ENCODE data around the gene EFNA5.

The EFNA5 gene

DNA sequence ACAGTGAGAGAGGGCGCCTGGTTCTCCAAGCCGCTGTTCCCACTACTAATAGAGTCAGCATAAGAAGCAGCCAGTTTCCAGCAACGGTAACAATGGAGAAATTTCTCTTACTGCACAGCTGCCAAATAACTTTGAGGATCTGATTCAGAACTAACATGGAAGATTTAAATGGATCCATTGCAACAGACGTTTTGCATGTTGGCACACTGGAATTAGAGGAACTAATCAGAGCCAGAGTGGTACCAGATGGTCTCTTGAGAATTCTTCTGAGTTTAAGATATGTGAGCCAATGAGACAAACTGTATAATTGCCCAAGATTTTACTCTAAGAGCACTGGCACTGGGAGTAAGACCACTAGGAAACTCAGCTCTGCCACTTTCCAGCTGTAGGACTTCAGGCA is 186.5 kb downstream of the EFNA5 start:
- no peak for DNase-seq (ENCODE audit: low read depth)

DNA sequence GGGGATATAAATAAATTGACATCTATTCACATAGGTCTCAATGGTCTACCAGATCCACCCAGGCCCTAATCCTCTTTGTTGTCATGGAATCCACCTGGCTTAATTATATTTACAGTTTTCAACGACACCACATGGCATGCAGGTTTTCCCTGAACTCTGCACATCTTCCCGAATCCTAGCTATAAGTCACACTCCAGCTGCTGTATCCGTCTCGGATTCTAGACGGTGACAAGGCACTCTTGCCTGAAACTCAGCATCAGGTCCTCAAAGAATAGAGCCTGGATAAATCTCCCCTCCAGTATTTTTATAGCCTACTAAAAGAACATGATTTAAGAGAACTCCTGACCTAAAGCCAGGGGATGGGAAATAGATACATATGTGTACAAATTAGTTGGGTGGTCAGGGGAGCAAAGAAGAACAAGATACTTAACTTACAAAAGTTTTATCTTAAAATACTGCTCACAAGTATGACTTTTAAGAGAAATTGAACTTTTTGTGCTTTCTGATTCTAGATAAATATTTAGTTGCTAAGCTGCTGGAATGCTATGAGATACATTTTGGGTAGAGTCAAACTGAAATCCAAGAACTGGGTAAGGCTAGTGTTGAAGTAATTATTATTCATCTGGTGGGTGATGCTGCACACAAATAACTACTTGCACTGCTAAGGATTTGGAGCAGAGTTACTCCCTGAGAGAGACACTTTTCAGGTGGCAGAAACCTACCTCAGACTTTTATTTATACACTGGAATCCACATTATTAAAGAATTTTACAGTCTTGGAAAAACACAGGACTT is 187.3 kb downstream of the EFNA5 start:
- DNase-seq (ENCODE audit: low read depth) = no peak

DNA sequence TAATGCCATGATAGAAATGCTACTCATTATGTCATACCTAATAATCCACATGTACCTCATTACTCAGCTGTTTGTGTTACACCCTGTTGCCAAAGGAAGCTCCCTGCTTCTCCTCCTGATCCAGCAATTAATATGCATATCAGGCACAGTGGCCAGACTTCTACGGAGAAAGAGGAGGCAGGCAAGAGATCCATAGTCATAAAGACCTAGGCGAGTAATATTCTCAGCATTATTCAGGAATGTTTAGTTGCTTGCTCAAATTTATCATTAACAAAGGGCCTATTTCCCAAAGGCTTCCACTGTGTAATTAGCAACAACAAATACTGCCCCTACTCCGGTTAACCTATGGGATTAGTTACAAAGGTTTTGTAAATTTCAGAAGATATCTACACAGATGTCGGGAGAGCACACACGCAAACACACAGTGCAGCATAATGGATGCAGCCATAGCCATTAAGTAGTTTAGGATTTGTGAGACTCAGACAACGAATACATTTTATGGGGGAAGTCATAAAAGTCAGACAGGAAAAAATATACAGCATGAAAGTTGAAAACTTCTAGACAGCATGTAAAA is 192.6 kb downstream of the EFNA5 start:
- DNase-seq (ENCODE audit: low read depth) = no peak

DNA sequence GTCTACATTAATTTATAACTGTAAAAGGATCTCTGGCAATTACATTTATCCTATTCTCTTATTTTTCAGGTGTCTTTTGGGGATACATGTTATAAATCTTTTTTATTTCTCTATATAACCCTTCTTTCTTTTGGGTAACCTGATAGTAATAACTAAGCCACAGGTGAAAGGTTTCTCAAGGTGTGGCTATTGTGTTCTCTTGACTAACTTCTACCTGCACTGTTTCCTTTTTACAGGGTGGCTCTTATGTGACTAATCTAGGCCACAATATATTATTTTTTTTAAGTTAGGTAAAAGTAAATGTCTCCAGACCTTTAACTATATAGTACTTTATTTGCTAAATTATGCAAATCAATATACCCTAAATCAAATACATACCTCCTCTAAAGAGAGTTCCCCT is 193.2 kb downstream of the EFNA5 start:
- DNase-seq (ENCODE audit: low read depth) = no peak

DNA sequence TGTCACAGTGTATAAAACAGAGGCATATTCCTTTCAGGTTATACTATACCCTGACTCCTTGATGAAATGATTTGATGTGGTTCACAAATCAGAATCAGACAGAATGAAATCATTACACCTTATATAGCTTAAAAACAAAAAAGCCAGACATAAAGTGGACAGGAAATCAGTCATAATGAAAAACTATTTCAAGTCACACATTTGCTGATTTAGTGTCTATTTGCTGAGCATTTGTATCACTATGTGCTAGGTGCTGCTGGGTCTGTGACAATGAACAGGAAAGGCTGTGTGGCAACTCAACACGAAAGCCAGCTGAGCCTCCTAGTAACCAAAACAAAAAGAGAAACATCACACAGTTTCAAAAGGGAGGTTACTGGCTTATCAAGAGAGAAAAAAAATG is 194.0 kb downstream of the EFNA5 start:
- no peak for DNase-seq (ENCODE audit: low read depth)

DNA sequence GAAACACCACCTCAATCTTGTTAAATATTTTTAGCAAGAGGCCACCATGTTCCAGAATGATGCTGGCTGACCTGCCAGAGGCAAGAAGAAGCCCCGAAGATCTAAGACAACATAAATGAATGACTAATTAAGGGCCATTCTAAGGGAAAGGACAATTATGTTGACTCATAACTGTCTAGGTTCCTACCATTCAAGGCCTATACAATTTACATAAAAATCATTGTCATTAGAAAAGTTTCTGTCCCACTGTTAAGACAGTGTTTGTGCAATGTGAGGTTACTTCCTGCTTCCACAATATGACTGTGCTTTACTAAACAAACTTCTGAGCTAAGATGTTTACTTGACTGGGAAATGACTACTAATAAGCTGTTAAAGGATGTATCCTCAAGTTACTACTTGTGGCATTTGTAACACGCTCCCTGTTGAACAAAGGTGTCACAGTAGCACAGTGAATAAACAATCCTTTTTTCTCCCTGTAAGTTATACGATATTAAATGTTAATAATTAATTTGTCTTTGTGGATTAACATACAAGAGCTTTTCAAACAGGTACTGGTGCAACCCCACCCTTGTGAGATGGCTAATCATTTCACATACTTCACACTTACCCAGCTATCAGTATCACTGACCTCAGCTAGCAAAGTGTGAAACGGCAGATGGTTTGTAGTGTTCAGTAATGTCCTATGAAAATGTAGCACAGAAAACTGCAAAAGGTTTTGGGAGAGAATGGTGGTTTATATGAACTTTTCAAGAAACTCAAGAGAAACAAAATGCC is 195.8 kb downstream of the EFNA5 start:
- no peak for DNase-seq (ENCODE audit: low read depth)

DNA sequence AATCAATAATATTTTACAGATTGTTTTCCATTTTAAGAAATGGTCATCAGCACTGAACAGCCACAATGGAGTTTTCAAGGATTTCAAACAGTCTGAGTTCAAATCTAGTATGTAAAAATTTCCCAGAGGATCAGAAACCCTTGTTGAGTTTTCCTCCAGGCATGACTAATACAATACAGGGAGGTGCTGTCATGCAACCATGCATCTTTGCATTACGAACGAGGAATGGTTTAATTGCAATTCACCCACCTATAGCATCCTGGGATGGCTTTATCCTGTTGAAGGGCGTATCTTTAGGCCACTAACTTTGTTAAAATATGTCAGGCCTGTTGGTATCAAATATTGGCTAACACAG is 196.4 kb downstream of the EFNA5 start:
- no peak for DNase-seq (ENCODE audit: low read depth)

DNA sequence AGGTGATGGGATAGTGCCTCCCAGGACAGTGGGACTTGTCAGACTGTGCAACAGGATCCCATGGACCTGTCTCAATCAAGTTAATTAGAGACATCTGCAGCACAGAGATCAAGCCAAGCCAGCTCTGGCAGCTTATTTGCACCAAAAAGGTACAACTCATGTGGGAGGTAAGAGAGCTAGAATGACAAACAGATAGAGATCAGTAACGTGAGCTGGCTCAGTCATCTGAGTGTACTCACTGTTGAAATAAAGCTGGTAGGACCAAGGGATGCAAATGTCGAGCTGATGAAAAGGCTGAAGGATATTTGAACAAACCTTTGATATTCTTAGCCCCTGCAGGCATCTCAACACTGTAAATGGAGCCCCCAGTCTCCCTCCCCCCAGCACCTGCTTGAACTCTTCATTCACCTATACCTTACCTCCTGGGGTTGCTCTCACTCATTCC is 198.1 kb downstream of the EFNA5 start:
- DNase-seq (ENCODE audit: low read depth) = no peak

DNA sequence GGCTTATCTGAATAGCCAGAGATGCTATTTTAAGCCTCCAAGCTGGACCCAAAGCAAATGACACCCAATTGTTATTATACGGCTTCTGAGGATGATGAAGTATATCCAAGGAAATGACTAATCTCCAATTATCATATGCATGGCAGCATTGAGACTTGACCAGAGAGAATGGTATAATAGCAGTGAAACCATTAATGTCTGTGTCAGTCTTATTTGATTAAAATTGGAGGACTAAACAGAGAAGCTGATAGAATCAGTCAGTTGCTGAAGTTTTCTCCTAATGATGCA is 200.5 kb downstream of the EFNA5 start:
- DNase-seq (ENCODE audit: low read depth) = no peak

DNA sequence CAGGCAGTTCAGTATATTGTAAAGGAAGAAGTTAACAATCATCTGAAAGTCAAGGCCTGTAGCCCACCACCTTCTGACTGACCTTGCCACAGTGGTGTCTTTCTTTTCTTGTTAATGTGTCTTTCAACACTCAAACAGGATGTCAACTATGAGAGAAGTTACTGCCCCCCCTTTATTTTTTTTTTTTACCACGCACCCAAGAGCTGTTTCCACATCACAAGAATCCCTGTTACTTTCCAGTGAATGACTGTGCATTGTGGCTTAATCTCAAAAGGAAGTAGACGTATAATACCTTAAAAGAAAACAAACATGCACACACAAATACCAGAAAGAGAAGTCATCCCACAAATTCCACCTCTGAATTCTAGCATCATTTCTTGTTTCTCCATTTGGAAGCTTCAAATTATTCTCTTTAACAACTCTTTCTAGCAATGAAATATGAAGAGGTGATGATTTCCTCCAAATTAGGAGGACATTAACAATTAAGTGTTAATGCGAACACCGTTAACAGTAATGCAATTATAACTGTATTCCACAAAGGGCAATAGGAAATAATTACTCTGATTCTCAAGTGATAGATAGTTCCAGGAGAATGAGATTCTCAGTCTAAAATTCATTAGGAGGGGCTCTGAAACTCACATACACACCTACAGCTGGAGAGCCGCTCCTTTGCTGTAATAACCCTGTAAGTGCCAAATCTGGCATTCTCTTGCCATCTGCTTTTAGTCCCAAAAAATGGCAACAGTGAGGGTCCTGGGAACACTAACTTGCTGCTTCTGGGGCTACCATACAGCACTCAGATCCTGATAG is 201.0 kb downstream of the EFNA5 start:
- DNase-seq (ENCODE audit: low read depth) = no peak

DNA sequence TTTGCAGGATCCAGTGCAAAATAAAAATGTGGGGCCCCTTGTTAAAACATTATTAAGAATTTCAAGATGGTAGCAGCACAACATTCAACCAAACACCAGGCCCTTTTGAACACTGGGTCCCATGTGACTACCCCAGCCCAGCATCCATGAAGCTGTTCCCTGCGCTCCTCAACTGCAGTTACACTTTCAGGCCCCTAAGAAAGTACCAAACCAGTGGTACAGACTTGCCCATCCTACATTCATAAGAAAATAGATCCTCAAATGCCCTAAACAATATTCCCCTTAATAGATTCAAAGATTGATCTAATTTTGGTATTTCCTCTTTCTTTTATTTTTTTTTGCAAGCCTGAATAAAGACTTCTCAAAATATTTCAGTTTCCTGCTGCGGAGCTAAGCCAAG is 201.7 kb downstream of the EFNA5 start:
- no peak for DNase-seq (ENCODE audit: low read depth)

DNA sequence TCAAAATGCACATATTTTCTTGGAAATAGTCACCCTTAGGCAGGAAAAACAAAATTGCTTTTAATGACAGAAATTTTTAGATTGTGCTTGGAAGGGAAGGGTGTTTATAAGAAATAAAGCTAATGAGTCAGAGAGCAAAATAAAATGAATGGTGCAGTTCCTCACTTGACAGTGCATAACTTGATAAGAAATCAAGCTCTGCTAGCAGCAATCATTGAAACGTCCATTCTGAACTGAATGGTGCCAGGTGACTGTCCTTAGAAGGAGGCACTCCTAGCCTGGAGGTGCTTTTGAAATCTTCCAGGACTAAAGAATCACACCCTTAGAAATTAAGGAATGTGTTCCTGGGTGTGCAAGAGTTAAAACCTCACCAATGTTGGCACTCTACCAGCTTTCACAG is 202.5 kb downstream of the EFNA5 start:
- no peak for DNase-seq (ENCODE audit: low read depth)

DNA sequence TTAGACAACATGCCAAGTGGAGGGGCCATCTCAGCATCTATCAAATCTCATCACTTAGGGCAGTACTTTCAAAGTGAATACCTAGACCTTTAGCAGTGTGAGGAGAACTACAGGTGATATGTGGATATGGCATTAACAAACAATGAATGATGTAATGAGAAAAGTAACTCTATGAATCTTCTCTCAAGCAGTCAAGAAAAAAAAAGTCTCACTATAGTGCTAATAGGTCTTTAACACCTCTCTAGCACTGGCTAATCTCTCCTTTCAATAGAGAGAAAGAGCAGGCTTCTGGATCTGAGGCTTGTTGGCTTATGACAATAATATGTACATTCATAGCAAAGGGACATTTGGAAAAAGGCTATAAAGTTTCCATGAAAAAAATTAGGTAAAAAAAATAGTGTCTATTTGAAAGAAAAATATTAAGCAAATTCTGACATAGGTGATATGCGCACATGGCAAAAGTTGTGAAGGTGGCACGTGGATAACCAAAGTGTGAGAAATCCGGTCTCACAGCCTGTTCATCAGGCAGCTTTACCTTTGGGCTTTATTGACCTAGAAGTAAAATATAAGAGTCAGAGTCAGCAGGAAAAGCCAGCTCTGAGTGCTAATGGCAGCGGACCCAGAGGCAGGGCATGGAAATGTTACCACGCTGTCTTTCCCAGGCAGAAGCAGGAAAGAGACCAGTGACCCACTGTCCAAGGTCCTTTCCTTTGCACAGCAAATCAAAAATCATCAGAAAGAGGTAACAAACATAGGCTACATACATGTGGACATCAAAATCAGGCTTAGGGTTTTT is 203.4 kb downstream of the EFNA5 start:
- no peak for DNase-seq (ENCODE audit: low read depth)

DNA sequence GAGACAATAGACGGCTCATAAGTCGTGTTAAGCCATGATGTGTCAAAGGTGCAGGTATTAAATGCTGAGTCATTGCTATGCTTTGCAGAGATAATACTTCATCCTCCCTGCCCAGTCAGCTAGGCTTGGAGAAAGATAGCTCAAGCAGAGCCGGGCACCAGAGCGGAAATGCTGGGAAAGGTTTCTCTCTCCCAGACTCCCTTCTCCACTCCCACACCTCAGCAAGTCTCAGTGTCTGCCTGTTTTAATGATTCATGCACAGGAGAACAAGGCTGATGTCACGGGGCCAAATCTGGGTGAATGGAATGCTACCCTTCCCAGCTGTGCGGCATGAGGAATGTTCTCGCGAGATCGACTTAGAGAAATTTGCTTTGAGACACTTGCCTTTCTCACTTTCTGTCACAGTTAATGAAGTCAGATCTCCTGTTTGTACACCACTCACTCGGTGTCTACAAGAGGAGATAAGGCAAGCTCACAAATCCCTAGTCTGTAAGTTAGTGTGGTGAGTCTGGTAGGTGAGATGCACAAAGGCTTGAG is 204.4 kb downstream of the EFNA5 start:
- no peak for DNase-seq (ENCODE audit: low read depth)

DNA sequence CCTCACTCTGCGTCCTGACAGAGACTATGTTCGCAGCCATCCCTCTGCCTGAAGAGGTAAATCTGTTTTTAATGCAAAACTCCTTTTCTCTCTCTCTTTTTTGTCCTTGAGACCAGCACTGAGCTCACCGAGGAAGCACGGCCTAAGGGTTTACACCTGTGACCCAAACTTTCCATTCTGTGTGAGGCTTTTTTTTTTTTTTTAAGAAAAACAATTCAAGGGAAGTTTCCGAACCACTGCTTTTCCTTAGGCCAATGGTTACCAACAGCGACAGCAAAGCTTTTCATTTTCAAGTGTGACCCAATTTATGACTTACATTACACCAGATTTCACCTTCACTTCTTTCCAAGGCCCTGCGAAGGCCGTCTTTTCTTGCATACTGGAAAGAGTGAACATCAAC is 205.9 kb downstream of the EFNA5 start:
- DNase-seq (ENCODE audit: low read depth) = no peak

DNA sequence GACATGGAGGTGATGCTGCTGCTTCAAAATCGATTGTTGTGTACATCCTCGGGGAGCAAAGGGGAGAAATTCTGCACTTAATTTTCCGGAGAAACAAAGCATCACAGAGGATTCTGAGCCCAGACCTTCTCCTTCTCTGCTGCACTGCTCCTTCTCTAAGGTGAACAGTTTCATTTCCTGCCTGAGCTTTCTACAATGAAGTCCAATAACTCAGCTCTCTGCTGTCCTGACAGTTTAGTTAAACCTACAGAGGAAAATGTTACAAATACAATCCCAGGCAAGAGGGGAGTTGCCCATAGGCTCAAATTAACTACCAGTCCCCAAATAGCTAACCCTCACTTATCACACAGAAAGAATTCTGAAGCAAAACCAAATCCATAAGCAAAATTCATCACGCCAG is 206.3 kb downstream of the EFNA5 start:
- DNase-seq (ENCODE audit: low read depth) = no peak

DNA sequence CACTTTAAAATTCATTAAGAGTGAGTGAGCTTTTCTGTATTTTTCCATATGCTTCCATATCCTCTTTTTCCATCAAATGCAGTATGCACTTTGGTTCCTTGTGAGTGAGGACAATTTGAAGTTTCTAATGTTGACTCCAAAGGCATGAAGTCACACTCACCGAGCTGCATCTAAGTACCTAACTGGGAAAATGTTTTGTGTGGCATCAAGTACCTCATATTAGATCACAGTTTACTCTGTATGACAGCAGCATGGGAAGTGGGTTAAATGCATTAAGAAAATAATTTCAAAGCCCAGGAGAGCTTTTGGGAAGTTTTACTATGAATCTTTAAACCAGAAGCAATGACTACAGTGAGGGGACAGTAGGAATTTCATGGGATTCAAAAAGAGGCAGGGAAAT is 207.0 kb downstream of the EFNA5 start:
- no peak for DNase-seq (ENCODE audit: low read depth)

DNA sequence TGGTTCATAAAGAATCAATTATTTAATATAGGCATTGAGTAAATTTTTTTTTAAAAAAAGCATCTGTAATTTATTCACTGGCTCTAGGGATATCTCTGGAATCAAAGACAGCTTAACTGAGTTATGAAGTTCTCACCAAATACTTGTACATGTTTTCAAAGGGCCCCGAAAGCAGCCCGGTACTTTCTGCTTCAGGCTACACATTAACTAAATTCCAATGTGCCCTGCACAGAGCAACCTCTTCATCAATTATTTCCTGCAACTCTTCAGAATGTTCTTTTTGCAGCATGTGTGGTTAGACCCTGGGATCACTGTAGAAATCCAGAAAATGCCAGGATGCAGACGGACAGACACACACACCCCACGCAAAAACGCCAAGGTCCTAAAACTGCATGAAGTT is 209.0 kb downstream of the EFNA5 start:
- no peak for DNase-seq (ENCODE audit: low read depth)

DNA sequence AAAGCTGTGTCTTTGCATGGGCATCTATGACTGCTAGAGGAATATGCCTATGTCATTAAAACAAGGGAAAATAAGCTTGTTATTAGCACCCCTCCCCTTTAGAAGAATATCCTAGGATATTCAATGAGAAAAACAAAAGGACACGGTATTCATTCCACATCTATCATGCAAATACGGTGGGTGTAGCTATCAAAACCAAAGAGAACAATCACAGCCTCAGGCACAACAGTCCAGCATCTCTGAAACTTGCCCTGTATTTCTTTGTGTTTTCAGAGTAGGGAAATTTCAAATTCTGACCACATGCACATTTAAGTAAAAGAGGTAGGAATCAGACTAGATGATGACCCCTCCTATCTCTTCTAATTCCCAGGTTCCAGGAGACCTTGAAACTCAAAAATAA is 209.9 kb downstream of the EFNA5 start:
- DNase-seq (ENCODE audit: low read depth) = no peak

DNA sequence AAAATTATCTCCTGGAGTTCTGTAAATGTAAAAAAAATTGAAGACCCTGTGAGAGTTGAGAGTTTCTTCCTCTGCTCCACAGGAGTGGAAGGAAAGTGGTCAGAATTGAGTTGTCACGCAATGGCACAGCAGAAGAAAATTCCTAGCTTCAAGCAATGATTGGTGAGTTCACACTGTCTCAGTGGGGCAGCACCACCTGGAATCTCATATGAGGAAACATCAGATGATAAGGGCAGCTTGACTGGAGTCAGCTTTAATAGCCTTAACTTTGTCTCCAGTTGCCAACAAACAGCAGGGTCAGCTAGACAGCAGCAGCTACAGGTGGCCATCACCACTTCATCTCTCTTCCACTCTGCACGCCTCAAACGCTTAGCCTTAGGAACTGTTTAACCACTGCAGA is 211.1 kb downstream of the EFNA5 start:
- no peak for DNase-seq (ENCODE audit: low read depth)

DNA sequence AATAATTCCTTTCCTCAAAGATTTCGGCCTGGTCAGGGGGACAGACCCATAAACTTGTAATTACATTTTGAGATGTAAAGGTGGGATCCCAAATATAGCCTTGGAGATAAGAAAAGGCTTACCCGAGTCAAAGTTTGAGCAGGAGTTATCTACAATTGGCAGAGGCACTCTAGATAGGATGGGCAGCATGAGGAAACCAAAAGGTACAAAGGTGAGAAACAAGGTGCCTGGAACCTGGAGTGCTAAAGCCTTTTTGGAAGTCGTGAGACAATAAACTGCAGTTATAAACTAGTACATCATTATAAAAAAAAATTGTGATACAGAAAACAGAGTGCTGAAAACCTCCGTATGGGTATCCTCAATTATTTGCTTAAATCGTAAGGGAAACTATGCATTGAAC is 212.4 kb downstream of the EFNA5 start:
- no peak for DNase-seq (ENCODE audit: low read depth)

DNA sequence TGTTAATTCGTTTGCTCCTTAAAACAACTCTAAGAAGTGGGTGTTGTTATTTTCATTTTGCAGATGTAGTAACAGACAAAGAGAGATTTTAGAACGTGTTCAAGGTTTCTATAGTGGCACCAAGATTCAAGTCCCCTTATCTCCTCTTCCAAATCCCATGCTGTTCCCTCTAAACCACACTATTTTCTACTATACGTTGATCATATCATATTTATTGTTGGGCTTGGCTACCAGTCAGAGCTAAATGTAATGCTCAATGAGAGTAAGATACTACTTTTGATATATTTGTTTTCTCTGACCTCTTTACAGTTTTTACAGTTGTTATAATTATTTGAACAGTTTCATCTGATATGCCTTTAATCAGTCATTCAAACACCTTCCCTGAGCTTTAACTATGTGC is 212.9 kb downstream of the EFNA5 start:
- no peak for DNase-seq (ENCODE audit: low read depth)

All from activated T-helper 1 cell treated with Interleukin-2 at 50 U/mL for 16 hours (primary cell).